Measurements from ENCODE around the gene MCM9. TPM values are rescaled to one million over a fixed set of nuclear protein-coding genes. Genes with fewer than 3 reads are reported as not detected.

The MCM9 gene
- total RNA-seq, 2 donors from 2014 or later: 17.8 to 21.2 TPM

DNA sequence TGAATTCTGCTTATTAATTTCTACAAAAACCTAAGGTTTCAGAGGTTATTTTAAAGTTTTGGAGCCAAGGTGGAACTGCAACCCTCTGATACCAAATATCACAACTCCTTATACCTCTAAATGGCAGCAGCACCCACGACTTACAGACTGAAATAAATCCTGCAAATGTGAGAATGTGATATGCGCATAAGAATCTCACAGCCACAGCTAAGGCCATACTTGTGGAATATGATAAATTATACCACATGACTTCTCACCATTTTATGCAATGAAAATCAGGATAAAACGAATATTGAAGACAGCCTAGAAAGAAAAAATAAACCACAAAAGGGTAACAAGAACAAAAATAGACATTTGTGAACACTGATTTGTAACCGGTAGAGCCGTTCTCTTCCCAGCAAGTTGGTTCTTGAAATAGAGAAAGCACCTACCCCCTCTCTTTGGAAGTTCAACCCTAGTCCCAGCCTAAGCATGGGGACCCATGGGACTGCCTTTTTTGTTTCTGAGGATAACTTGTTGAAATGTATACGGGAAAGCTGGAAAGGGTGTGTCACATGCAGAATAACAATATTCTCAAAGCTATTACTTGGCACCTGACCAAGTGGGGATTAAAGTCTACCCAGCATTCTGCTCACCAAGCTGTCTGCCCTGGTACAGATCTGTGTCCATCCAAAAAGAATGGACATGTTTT lies 47.1 kb upstream of the MCM9 start:
- H3K9me3 ChIP-seq (ENCODE audit: control insufficient read depth, low read length): peaks cover 7% of the 10 kb centered on the region
- Mint-ChIP-seq H3K4me3 (no peak overlapping the region), H3K9me3 (no peaks in the 10 kb centered on the region), H3K36me3 (ENCODE audit: low read depth) (peaks cover 65% of the 10 kb centered on the region), H3K27ac (no peak overlapping the region), H3K27me3 (ENCODE audit: insufficient read depth) (no peaks in the 10 kb centered on the region), H3K4me1 (no peaks in the 10 kb centered on the region)
- DNase-seq: no peak
- no peak for TF ChIP-seq CTCF (conservative IDR thresholded peaks at IDR 0.05)
- no peak overlapping the region for H3K9ac ChIP-seq (ENCODE audit: extremely low read depth, low read length, poor library complexity, severe bottlenecking)
- no peaks in the 10 kb centered on the region for H3K27me3 ChIP-seq (ENCODE audit: control insufficient read depth, insufficient read depth, low read length, poor library complexity, severe bottlenecking)
- peaks cover 88% of the 10 kb centered on the region for H3K36me3 ChIP-seq (ENCODE audit: control insufficient read depth, insufficient read depth, low read length)
- no peak overlapping the region for H3K27ac ChIP-seq (ENCODE audit: low read depth, low read length)
- no peak overlapping the region for H3K4me3 ChIP-seq (ENCODE audit: low read length)
- 93 to 100% methylated on average over 3 to 6 of the region's 6 CpGs for WGBS, 2 experiments (ENCODE audit: insufficient coverage in 1 of 2, insufficient read length in 1 of 2)
- no peaks in the 10 kb centered on the region for H3K4me1 ChIP-seq (ENCODE audit: control insufficient read depth, insufficient read depth, low read length)

DNA sequence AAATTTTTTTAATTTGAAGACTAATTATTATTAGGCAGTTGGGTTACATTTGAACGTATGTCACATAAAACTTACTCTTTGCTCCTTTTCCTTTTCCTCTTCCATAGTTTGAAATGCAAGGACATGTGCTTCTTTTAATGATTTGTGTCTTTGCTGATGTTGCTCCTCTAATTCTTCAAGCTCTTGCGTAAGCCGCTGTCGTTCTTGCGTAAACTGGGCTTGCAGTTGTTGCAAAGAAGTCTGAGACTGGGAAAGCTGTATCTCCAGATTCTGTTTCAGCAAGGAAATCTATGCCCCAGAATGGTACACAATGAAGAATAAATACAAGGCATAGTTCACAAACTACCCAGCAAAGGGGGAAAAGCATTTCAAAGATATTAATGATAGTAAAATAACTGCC lies 45.1 kb upstream of the MCM9 start:
- Mint-ChIP-seq H3K27ac (no peak overlapping the region), H3K4me3 (no peak overlapping the region), H3K27me3 (ENCODE audit: insufficient read depth) (no peaks in the 10 kb centered on the region), H3K36me3 (ENCODE audit: low read depth) (peaks cover 66% of the 10 kb centered on the region), H3K4me1 (no peaks in the 10 kb centered on the region), H3K9me3 (no peaks in the 10 kb centered on the region)
- Histone ChIP-seq H3K27ac (ENCODE audit: low read depth, low read length) (no peak overlapping the region), H3K9ac (ENCODE audit: extremely low read depth, low read length, poor library complexity, severe bottlenecking) (no peak overlapping the region), H3K9me3 (ENCODE audit: control insufficient read depth, low read length) (peaks cover 7% of the 10 kb centered on the region), H3K27me3 (ENCODE audit: control insufficient read depth, insufficient read depth, low read length, poor library complexity, severe bottlenecking) (no peaks in the 10 kb centered on the region), H3K4me3 (ENCODE audit: low read length) (no peak overlapping the region), H3K4me1 (ENCODE audit: control insufficient read depth, insufficient read depth, low read length) (no peaks in the 10 kb centered on the region), H3K36me3 (ENCODE audit: control insufficient read depth, insufficient read depth, low read length) (peaks cover 90% of the 10 kb centered on the region)
- no peak for TF ChIP-seq CTCF (conservative IDR thresholded peaks at IDR 0.05)
- no peak for DNase-seq
- WGBS, 2 experiments (ENCODE audit: insufficient coverage in 1 of 2, insufficient read length in 1 of 2): 94% methylated on average over 5 of the region's 5 CpGs; no CpG with 5 or more reads in 1 of the 2 experiments

GRCh38 chr6:118974790-118975189 lies 39.8 kb upstream of the MCM9 start:
- H3K27ac Mint-ChIP-seq: no peak overlapping the region
- H3K4me1 ChIP-seq (ENCODE audit: control insufficient read depth, insufficient read depth, low read length): no peaks in the 10 kb centered on the region
- H3K27ac ChIP-seq (ENCODE audit: low read depth, low read length): no peak overlapping the region
- peaks cover 7% of the 10 kb centered on the region for H3K9me3 ChIP-seq (ENCODE audit: control insufficient read depth, low read length)
- no peak overlapping the region for H3K4me3 Mint-ChIP-seq
- H3K9ac ChIP-seq (ENCODE audit: extremely low read depth, low read length, poor library complexity, severe bottlenecking): no peak overlapping the region
- H3K36me3 Mint-ChIP-seq (ENCODE audit: low read depth): peaks cover 66% of the 10 kb centered on the region
- H3K27me3 Mint-ChIP-seq (ENCODE audit: insufficient read depth): no peaks in the 10 kb centered on the region
- WGBS, 2 experiments (ENCODE audit: insufficient coverage in 1 of 2, insufficient read length in 1 of 2): 84 to 100% methylated on average over 1 of the region's 1 CpG
- peaks cover 8% of the 10 kb centered on the region for H3K4me1 Mint-ChIP-seq
- DNase-seq: no peak
- TF ChIP-seq CTCF (conservative IDR thresholded peaks at IDR 0.05): no peak
- H3K36me3 ChIP-seq (ENCODE audit: control insufficient read depth, insufficient read depth, low read length): peaks cover 93% of the 10 kb centered on the region
- H3K27me3 ChIP-seq (ENCODE audit: control insufficient read depth, insufficient read depth, low read length, poor library complexity, severe bottlenecking): no peaks in the 10 kb centered on the region
- H3K4me3 ChIP-seq (ENCODE audit: low read length): no peak overlapping the region
- no peaks in the 10 kb centered on the region for H3K9me3 Mint-ChIP-seq
